GM08714 (cell line): ENCODE data around the gene NEURL1.
"Not testable (repeated sequence)": the region's sequence is repeated elsewhere in the genome, so short reads cannot be mapped to it uniquely, and the experiment has no call there.

Source experiments
- H3K4me3 ChIP-seq: fragments of 200-500 bp; sonication (Bioruptor generic); 2 replicates; pipeline ENCODE4 v1.5.1; 2014; ENCODE audit warnings: mild to moderate bottlenecking, low read length, inconsistent platforms
- ZNF274 ChIP-seq: IDR thresholded peaks from 2 replicates; pipeline ENCODE4 v1.6.1; 2012; ENCODE audit warnings: mild to moderate bottlenecking, low read depth, low read length

NEURL1 gene

GRCh38 chr10:103632247-103632642 is 138.7 kb downstream of the NEURL1 start:
- H3K4me3 ChIP-seq, result no peak overlapping the region
- no peak for TF ChIP-seq ZNF274

- not testable (repeated sequence) for H3K4me3 ChIP-seq
Measured at GRCh38 chr10:103632871-103633270, 139.4 kb downstream of the NEURL1 start.

- TF ChIP-seq ZNF274, result no peak
- H3K4me3 ChIP-seq, result no peak overlapping the region
Measured at GRCh38 chr10:103633846-103634245, 140.3 kb downstream of the NEURL1 start.

- no peak for TF ChIP-seq ZNF274
- H3K4me3 ChIP-seq, result no peak overlapping the region
Measured at GRCh38 chr10:103635580-103635979, 142.1 kb downstream of the NEURL1 start.

- no peak overlapping the region for H3K4me3 ChIP-seq
- TF ChIP-seq ZNF274, result no peak
Measured at GRCh38 chr10:103636492-103636891, 143.0 kb downstream of the NEURL1 start.

- no peak overlapping the region for H3K4me3 ChIP-seq
- TF ChIP-seq ZNF274, result no peak
Measured at GRCh38 chr10:103637011-103637410, 143.5 kb downstream of the NEURL1 start.

GRCh38 chr10:103637927-103638557 is 144.5 kb downstream of the NEURL1 start:
- TF ChIP-seq ZNF274, result no peak
- no peak overlapping the region for H3K4me3 ChIP-seq

- no peak for TF ChIP-seq ZNF274
- no peak overlapping the region for H3K4me3 ChIP-seq
Measured at GRCh38 chr10:103638948-103639347, 145.4 kb downstream of the NEURL1 start.

GRCh38 chr10:103640436-103641181 is 147.1 kb downstream of the NEURL1 start:
- no peak overlapping the region for H3K4me3 ChIP-seq
- TF ChIP-seq ZNF274, result no peak

- H3K4me3 ChIP-seq, result no peak overlapping the region
- no peak for TF ChIP-seq ZNF274
Measured at GRCh38 chr10:103641326-103641725, 147.8 kb downstream of the NEURL1 start.
